MCF 10A (cell line): ENCODE measurements around the gene DDX10. TPM values are rescaled to one million over a fixed set of nuclear protein-coding genes. Genes with fewer than 3 reads are reported as not detected.

Experiments used
- BruUV-seq: library from RNA; stranded (reverse); fragments of 400-500 nt; replicated peaks from 2 replicates; lab custom pipeline; 2021; lab: Mats Ljungman, UMichigan
- CTCF ChIA-PET: fragments of 300-600 bp; sonication (Branson Sonifier 250); formaldehyde crosslinking; extraction: SDS; loops from one replicate; lab custom pipeline; 2021; ENCODE audit warnings: antibody characterized with exemption, inconsistent platforms; lab: Yijun Ruan, JAX
- POLR2A ChIA-PET: fragments of 300-600, 350-650 bp; sonication (Branson Sonifier 250); formaldehyde crosslinking; extraction: SDS; loops from one replicate; lab custom pipeline; 2020; ENCODE audit warnings: antibody characterized with exemption, inconsistent platforms; lab: Yijun Ruan, JAX
- DNase-seq: peaks from one replicate; pipeline ENCODE4 v3.0.0-alpha.2; 2018; ENCODE audit not compliant: unreplicated experiment
- H3K27ac Mint-ChIP-seq: one replicate; pipeline ENCODE4 v1.8.0; 2022; ENCODE audit warnings: mild to moderate bottlenecking, low read depth, mixed read lengths; ENCODE audit not compliant: unreplicated experiment
- H3K27me3 Mint-ChIP-seq: one replicate; pipeline ENCODE4 v1.8.0; 2022; ENCODE audit warnings: mixed read lengths; ENCODE audit not compliant: insufficient read depth, unreplicated experiment
- H3K36me3 Mint-ChIP-seq: one replicate; pipeline ENCODE4 v1.8.0; 2022; ENCODE audit warnings: mild to moderate bottlenecking, moderate library complexity, mixed read lengths; ENCODE audit not compliant: insufficient read depth, unreplicated experiment
- H3K4me1 Mint-ChIP-seq: one replicate; pipeline ENCODE4 v1.8.0; 2022; ENCODE audit warnings: mixed read lengths; ENCODE audit not compliant: insufficient read depth, unreplicated experiment
- H3K4me3 Mint-ChIP-seq: one replicate; pipeline ENCODE4 v1.8.0; 2022; ENCODE audit warnings: mild to moderate bottlenecking, moderate library complexity, mixed read lengths; ENCODE audit not compliant: unreplicated experiment
- H3K9me3 Mint-ChIP-seq: one replicate; pipeline ENCODE4 v1.8.0; 2022; ENCODE audit warnings: mixed read lengths; ENCODE audit not compliant: unreplicated experiment
- intact Hi-C: fragments of 100-400 bp; cut with micrococcal nuclease; formaldehyde crosslinking; loops from 2 replicates; pipeline ENCODE4 v1.14.1; 2022
- total RNA-seq: library from RNA; stranded (reverse); gene quantifications from 2 replicates; pipeline ENCODE4 v1.2.3, GENCODE V29; 2022
- TF ChIP-seq, protein P1 (sequence below): fragments of 200-600 bp; IDR thresholded peaks from one replicate; pipeline ENCODE4 v1.8.0; 2022; ENCODE audit warnings: antibody characterized with exemption, mild to moderate bottlenecking; ENCODE audit not compliant: unreplicated experiment

The DDX10 gene
- total RNA-seq, 1 experiment from 2014 or later, result 113 TPM

DNA sequence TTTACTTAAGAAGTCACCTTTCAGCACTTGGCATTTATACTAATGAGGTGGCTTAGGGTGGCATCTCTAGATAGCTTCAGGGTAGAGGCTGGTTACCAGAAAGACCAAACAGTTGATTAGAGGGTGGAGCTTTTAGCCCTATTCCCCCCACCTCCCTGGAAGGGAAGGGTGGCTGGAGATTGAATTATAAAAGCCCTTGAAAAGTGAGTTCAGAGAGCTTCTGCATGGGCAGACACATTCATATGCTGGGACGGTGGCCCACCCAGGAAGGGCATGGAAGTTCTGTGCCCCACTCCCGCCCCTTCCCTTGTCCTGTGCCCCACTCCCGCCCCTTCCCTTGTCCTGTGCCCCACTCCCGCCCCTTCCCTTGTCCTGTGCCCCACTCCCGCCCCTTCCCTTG, 244.2 kb downstream of the DDX10 start:
- POLR2A ChIA-PET, result no interaction called here
- CTCF ChIA-PET, result no interaction called here
- intact Hi-C loops, result no loop called here

DNA sequence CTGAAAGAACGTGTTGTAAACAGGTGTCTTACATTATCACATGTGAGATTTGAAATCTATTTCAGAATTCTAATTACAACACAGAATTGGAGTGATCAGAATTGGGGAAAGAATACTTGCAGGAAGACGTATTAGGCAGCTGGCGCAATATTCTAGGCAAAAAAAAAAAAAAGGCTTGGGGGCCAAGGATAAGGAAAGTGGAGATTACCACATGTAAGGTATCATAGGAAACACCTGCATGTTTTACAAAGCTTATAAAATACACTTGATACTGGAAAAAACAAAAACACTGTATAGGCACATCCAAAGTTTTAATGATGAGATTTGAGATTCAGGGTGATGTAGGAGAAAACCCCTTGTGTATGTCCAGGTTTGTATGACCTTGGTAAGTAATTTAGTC, 245.1 kb downstream of the DDX10 start:
- CTCF ChIA-PET, result no interaction called here
- no peak overlapping the region for H3K27ac Mint-ChIP-seq
- BruUV-seq, result no TSS peak
- H3K36me3 Mint-ChIP-seq, result no peaks in the 10 kb centered on the region
- H3K4me1 Mint-ChIP-seq, result peaks cover 14% of the 10 kb centered on the region
- intact Hi-C loops, result no loop called here
- H3K4me3 Mint-ChIP-seq, result no peak overlapping the region
- no peaks in the 10 kb centered on the region for H3K27me3 Mint-ChIP-seq
- POLR2A ChIA-PET, result no interaction called here
- TF ChIP-seq, protein P1, sequence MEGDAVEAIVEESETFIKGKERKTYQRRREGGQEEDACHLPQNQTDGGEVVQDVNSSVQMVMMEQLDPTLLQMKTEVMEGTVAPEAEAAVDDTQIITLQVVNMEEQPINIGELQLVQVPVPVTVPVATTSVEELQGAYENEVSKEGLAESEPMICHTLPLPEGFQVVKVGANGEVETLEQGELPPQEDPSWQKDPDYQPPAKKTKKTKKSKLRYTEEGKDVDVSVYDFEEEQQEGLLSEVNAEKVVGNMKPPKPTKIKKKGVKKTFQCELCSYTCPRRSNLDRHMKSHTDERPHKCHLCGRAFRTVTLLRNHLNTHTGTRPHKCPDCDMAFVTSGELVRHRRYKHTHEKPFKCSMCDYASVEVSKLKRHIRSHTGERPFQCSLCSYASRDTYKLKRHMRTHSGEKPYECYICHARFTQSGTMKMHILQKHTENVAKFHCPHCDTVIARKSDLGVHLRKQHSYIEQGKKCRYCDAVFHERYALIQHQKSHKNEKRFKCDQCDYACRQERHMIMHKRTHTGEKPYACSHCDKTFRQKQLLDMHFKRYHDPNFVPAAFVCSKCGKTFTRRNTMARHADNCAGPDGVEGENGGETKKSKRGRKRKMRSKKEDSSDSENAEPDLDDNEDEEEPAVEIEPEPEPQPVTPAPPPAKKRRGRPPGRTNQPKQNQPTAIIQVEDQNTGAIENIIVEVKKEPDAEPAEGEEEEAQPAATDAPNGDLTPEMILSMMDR, result no peak
- DNase-seq, result no peak
- no peaks in the 10 kb centered on the region for H3K9me3 Mint-ChIP-seq

More for the DNA sequence above, 244.2 kb downstream of the DDX10 start:
- BruUV-seq, result no TSS peak
- TF ChIP-seq, protein P1, result no peak
- Mint-ChIP-seq H3K9me3 (no peaks in the 10 kb centered on the region), H3K27me3 (no peaks in the 10 kb centered on the region), H3K36me3 (no peaks in the 10 kb centered on the region), H3K27ac (no peak overlapping the region), H3K4me3 (no peak overlapping the region), H3K4me1 (peaks cover 10% of the 10 kb centered on the region)
- DNase-seq, result no peak

DNA sequence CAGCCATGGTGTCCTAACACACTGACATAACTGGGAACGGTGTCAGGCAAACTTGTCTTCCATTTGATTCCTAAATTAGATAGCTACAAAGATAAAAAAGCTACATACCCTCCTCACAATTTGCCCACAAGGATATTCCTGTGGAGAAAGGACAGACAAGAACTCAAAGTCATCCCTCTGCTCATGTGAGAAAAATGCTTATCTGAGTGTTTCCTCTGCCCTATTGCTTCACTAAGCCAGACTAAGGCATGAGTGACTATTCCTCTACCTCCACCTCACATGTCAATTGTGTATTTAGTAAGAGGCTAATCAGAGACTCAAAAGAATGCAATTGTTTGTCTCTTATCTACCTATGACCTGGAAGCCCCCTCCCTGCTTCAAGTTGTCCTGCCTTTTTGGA, 247.7 kb downstream of the DDX10 start:
- H3K27ac Mint-ChIP-seq, result no peak overlapping the region
- DNase-seq, result no peak
- no peaks in the 10 kb centered on the region for H3K27me3 Mint-ChIP-seq
- ChIA-PET POLR2A (interaction anchor here (0.7 to 0.9 kb wide), 2 partner anchors 35 to 159 kb away, joined by 3 read pairs; no protein-coding TSS in a partner anchor), CTCF (no interaction called here)
- intact Hi-C loops, result no loop called here
- H3K36me3 Mint-ChIP-seq, result peaks cover 3% of the 10 kb centered on the region
- H3K4me3 Mint-ChIP-seq, result no peak overlapping the region
- TF ChIP-seq, protein P1, result no peak
- H3K4me1 Mint-ChIP-seq, result peaks cover 14% of the 10 kb centered on the region
- BruUV-seq, result no TSS peak
- no peaks in the 10 kb centered on the region for H3K9me3 Mint-ChIP-seq

DNA sequence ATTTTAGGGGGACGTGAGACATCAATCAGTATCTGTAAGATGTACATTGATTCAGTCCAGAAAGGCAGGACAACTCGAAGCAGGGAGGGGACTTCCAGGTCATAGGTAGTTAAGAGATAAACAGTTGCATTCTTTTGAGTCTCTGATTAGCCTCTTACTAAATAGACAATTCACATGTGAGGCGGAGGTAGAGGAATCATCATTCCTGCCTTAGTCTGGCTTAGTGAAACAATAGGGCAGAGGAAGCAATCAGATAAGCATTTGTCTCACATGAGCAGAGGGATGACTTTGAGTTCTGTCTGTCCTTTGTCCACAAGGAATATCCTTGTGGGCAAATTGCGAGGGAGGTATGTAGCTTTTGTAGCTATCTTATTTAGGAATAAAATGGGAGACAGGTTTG, 248.3 kb downstream of the DDX10 start:
- DNase-seq, result no peak
- H3K4me3 Mint-ChIP-seq, result no peak overlapping the region
- no TSS peak for BruUV-seq
- H3K9me3 Mint-ChIP-seq, result no peaks in the 10 kb centered on the region
- H3K4me1 Mint-ChIP-seq, result peaks cover 14% of the 10 kb centered on the region
- H3K36me3 Mint-ChIP-seq, result peaks cover 9% of the 10 kb centered on the region
- H3K27ac Mint-ChIP-seq, result no peak overlapping the region
- intact Hi-C loops, result no loop called here
- CTCF ChIA-PET, result no interaction called here
- POLR2A ChIA-PET, result no interaction called here
- TF ChIP-seq, protein P1, result no peak
- no peaks in the 10 kb centered on the region for H3K27me3 Mint-ChIP-seq
